GM18909 (cell line): ENCODE measurements around the gene GNAI3.
A peak's percentile ranks its signal among the peaks of the same experiment; 100 is the strongest.
"Not testable (repeated sequence)": the region's sequence is repeated elsewhere in the genome, so short reads cannot be mapped to it uniquely, and the experiment has no call there.

ENCODE experiments used
- ATAC-seq: cut with Tn5 transposase; IDR thresholded peaks from one replicate; pipeline ENCODE4 v1.9.1; 2021; ENCODE audit warnings: mild to moderate bottlenecking; ENCODE audit not compliant: unreplicated experiment, poor library complexity

The GNAI3 gene

GRCh38 chr1:109654519-109654918, 106.1 kb downstream of the GNAI3 start:
- no peak for ATAC-seq

- ATAC-seq, result peak; percentile 94
These were observed 107.5 kb downstream of the GNAI3 start, which contains the start of gene GSTM4 for GRCh38 chr1:109655615-109656519. GSTM4 (plus strand) TSS chr1:109656099; CDS start chr1:109656390, 291 bp downstream.

GRCh38 chr1:109657395-109657794, 109.0 kb downstream of the GNAI3 start:
- no peak for ATAC-seq

- no peak for ATAC-seq
These were observed 109.6 kb downstream of the GNAI3 start for GRCh38 chr1:109657970-109658369.

GRCh38 chr1:109658533-109659042, 110.2 kb downstream of the GNAI3 start:
- ATAC-seq, result no peak

- ATAC-seq, result no peak
These were observed 110.7 kb downstream of the GNAI3 start for GRCh38 chr1:109659145-109659544.

GRCh38 chr1:109659997-109660690, 111.7 kb downstream of the GNAI3 start:
- no peak for ATAC-seq

GRCh38 chr1:109660691-109661026, 112.2 kb downstream of the GNAI3 start:
- not testable (repeated sequence) for ATAC-seq

GRCh38 chr1:109661391-109661790, 113.0 kb downstream of the GNAI3 start:
- ATAC-seq, result no peak

- no peak for ATAC-seq
These were observed 116.3 kb downstream of the GNAI3 start for GRCh38 chr1:109664671-109665070.

GRCh38 chr1:109667452-109668122, 119.2 kb downstream of the GNAI3 start, which contains the start of gene GSTM2:
GSTM2 (plus strand) TSS chr1:109668057; CDS start chr1:109668116, 59 bp downstream.
- ATAC-seq, result peak; percentile 95
